ENCODE results near the gene MSLN.
"Not testable (repeated sequence)": the region's sequence is repeated elsewhere in the genome, so short reads cannot be mapped to it uniquely, and the experiment has no call there.

Gene MSLN

GRCh38 chr16:775236-775796 is 14.8 kb downstream of the MSLN start:
- Histone ChIP-seq H3K9me3 (ENCODE audit: insufficient read depth, low read length) (no peaks in the 10 kb centered on the region), H4K20me1 (ENCODE audit: low read depth, low read length) (no peaks in the 10 kb centered on the region), H3K4me2 (ENCODE audit: low read depth, low read length, poor library complexity, severe bottlenecking) (no peak overlapping the region), H3K27ac (ENCODE audit: low read depth, low read length) (no peak overlapping the region), H3F3A (ENCODE audit: insufficient read depth) (no peaks in the 10 kb centered on the region), H3K9ac (ENCODE audit: low read length) (no peak overlapping the region), H3K9me2 (replicated peaks; ENCODE audit: insufficient read depth, low read length) (no peaks in the 10 kb centered on the region), H2AFZ (ENCODE audit: low read depth, low read length, severe bottlenecking) (no peak overlapping the region), H3K36me3 (ENCODE audit: low read length) (no peaks in the 10 kb centered on the region), H3K4me3 (ENCODE audit: insufficient read depth, low read length, poor library complexity, severe bottlenecking) (no peak overlapping the region), H3K79me2 (ENCODE audit: insufficient read depth, low read length) (no peaks in the 10 kb centered on the region), H3K27me3 (ENCODE audit: low read length) (no peaks in the 10 kb centered on the region)
- TF ChIP-seq CTCF (IDR thresholded peaks at IDR 0.05; ENCODE audit: insufficient read depth, low read length, poor library complexity, severe bottlenecking), result no peak
- TF ChIP-seq EZH2phosphoT487 (conservative IDR thresholded peaks at IDR 0.05; ENCODE audit: low read length), result no peak

DNA sequence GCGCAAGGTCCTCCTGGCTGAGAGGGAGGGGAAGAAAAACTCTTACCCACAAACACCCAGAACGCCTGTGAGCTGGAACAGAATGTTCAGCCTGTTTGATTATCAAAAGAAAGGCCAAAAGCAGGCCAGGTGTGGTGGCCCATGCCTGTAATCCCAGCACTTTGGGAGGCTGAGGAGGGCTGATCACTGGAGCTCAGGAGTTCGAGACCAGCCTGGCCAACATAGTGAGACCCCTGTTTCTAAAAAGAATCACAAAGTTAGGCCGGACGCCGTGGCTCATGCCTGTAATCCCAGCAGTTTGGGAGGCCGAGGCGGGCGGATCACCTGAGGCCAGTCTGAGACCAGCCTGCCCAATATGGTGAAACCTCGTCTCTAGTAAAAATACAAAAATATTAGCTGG is 15.8 kb downstream of the MSLN start:
- H3K9me3 ChIP-seq (ENCODE audit: insufficient read depth, low read length); H3K27me3 ChIP-seq (ENCODE audit: low read length); H2AFZ ChIP-seq (ENCODE audit: low read depth, low read length, severe bottlenecking); H3K4me2 ChIP-seq (ENCODE audit: low read depth, low read length, poor library complexity, severe bottlenecking); H3K9me2 ChIP-seq (replicated peaks; ENCODE audit: insufficient read depth, low read length); H3K4me3 ChIP-seq (ENCODE audit: insufficient read depth, low read length, poor library complexity, severe bottlenecking); H3K36me3 ChIP-seq (ENCODE audit: low read length); H3K27ac ChIP-seq (ENCODE audit: low read depth, low read length); H3K79me2 ChIP-seq (ENCODE audit: insufficient read depth, low read length); H3F3A ChIP-seq (ENCODE audit: insufficient read depth); H3K9ac ChIP-seq (ENCODE audit: low read length); H4K20me1 ChIP-seq (ENCODE audit: low read depth, low read length): not testable (repeated sequence)

GRCh38 chr16:776824-777223 is 16.3 kb downstream of the MSLN start:
- Histone ChIP-seq H3K36me3 (ENCODE audit: low read length) (no peaks in the 10 kb centered on the region), H3K79me2 (ENCODE audit: insufficient read depth, low read length) (no peaks in the 10 kb centered on the region), H3K9ac (ENCODE audit: low read length) (no peak overlapping the region), H3K4me2 (ENCODE audit: low read depth, low read length, poor library complexity, severe bottlenecking) (no peak overlapping the region), H2AFZ (ENCODE audit: low read depth, low read length, severe bottlenecking) (no peak overlapping the region), H3K9me2 (replicated peaks; ENCODE audit: insufficient read depth, low read length) (no peaks in the 10 kb centered on the region), H3K4me3 (ENCODE audit: insufficient read depth, low read length, poor library complexity, severe bottlenecking) (no peak overlapping the region), H3K9me3 (ENCODE audit: insufficient read depth, low read length) (no peaks in the 10 kb centered on the region), H3F3A (ENCODE audit: insufficient read depth) (no peaks in the 10 kb centered on the region), H4K20me1 (ENCODE audit: low read depth, low read length) (no peaks in the 10 kb centered on the region), H3K27me3 (ENCODE audit: low read length) (no peaks in the 10 kb centered on the region), H3K27ac (ENCODE audit: low read depth, low read length) (no peak overlapping the region)
- TF ChIP-seq EZH2phosphoT487 (conservative IDR thresholded peaks at IDR 0.05; ENCODE audit: low read length) (no peak), CTCF (IDR thresholded peaks at IDR 0.05; ENCODE audit: insufficient read depth, low read length, poor library complexity, severe bottlenecking) (no peak)

DNA sequence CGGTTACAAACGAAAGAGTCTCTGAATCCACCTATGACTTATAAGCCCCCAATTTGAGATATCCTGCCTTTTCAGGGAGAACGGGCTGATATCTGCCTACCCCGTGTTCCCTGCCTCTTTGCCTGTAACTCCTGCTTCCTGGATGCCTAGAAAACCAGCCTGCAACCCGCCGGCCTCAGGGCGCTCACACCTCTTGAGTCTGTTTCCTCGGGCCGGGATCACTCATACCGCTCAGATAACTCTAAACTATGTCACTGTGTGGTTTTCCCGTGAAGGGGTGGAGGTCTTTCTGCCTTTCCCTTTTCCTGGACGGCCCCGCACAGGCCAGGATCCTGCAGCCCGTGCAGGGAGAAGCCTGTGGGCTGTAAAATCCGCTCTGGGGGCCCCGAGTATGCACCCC is 17.3 kb downstream of the MSLN start:
- TF ChIP-seq CTCF (IDR thresholded peaks at IDR 0.05; ENCODE audit: insufficient read depth, low read length, poor library complexity, severe bottlenecking) (no peak), EZH2phosphoT487 (conservative IDR thresholded peaks at IDR 0.05; ENCODE audit: low read length) (no peak)
- Histone ChIP-seq H3K9me2 (replicated peaks; ENCODE audit: insufficient read depth, low read length) (no peaks in the 10 kb centered on the region), H2AFZ (ENCODE audit: low read depth, low read length, severe bottlenecking) (no peak overlapping the region), H4K20me1 (ENCODE audit: low read depth, low read length) (no peaks in the 10 kb centered on the region), H3F3A (ENCODE audit: insufficient read depth) (no peaks in the 10 kb centered on the region), H3K9ac (ENCODE audit: low read length) (no peak overlapping the region), H3K4me3 (ENCODE audit: insufficient read depth, low read length, poor library complexity, severe bottlenecking) (no peak overlapping the region), H3K27ac (ENCODE audit: low read depth, low read length) (no peak overlapping the region), H3K9me3 (ENCODE audit: insufficient read depth, low read length) (no peaks in the 10 kb centered on the region), H3K79me2 (ENCODE audit: insufficient read depth, low read length) (no peaks in the 10 kb centered on the region), H3K4me2 (ENCODE audit: low read depth, low read length, poor library complexity, severe bottlenecking) (no peak overlapping the region), H3K27me3 (ENCODE audit: low read length) (no peaks in the 10 kb centered on the region), H3K36me3 (ENCODE audit: low read length) (no peaks in the 10 kb centered on the region)

Measured in SU-DHL-6 (cell line).